SH-SY5Y (cell line): ENCODE results near the gene KCNK5.

Experiments
- GATA2 ChIP-seq: IDR thresholded peaks from 2 replicates; pipeline ENCODE4 v1.6.1; 2011; ENCODE audit warnings: mild to moderate bottlenecking, low read depth, low read length
- GATA3 ChIP-seq: IDR thresholded peaks from 2 replicates; pipeline ENCODE4 v1.6.1; 2011; ENCODE audit warnings: low read depth, mild to moderate bottlenecking, low read length, moderate library complexity

DNA sequence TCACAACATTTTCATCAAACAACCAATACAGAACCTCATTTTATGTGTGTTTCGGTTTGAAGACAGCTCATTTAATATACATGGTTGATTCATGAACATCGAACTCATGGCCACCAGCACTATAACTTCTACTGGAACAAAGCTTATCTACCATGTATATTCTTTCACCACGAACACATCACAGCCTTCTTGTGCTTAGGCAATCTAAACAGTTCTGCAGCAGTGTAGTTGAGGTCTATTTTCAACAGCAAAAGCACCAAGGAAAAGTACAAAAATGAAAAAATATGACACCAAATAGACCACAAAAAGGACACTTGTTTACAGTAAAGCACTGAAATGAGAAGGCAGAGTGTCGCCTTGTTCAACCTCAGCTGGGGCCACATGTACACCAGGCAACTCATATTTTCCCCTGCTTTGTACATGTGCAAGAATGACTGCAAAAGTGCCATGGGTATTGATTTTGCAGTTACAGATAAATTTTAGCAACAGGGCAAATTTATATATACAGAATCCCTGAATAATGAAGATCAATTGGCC is 25.8 kb upstream of the KCNK5 start:
- TF ChIP-seq GATA3 (no peak), GATA2 (no peak)
